Measurements from ENCODE around the gene DST. TPM values are rescaled to one million over a fixed set of nuclear protein-coding genes. Genes with fewer than 3 reads are reported as not detected.

Gene DST
- total and polyA plus RNA-seq, 2 donors (not counting 1 experiment from before 2014, with no cell fraction given), result 78.6 to 670 TPM

DNA sequence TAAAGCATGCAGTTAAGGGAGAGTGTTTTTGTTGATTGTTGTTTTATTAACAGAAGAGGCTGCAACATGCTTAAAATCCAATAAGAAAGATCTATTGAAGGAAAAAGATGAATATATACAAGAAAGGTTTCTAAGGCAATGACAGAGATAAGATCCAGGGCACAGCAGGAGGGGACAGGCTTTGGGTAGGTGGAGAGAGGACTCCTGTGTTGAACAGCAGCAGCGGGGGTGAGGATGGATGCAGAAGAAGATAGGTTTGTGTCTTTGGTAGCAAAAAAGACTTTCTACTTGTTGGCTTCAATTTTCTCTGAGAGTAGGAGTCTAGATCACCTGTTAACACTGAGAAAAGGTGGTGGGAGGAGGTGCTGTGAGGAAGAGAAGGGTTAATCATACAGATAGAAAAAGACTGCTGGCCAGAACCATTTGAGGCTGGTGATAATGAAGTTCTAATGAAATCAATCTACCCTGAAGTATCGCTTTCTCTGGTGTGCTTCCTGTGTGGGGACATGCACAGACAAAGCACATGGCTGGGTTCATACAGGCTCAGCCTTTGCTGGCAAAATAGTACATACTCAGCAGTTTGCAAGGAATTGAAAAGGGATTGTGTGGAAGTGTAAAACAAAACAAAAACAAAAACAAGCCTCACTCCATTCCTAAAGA lies 17.2 kb upstream of the DST start:
- Histone ChIP-seq H3K4me2 (ENCODE audit: extremely low read depth, insufficient read depth, low read length) (no peak overlapping the region), H3K79me2 (ENCODE audit: control insufficient read depth, insufficient read depth, low read length) (peaks cover 56% of the 10 kb centered on the region)
- no peak for DNase-seq (ENCODE audit: low read depth in 2 of 2)

DNA sequence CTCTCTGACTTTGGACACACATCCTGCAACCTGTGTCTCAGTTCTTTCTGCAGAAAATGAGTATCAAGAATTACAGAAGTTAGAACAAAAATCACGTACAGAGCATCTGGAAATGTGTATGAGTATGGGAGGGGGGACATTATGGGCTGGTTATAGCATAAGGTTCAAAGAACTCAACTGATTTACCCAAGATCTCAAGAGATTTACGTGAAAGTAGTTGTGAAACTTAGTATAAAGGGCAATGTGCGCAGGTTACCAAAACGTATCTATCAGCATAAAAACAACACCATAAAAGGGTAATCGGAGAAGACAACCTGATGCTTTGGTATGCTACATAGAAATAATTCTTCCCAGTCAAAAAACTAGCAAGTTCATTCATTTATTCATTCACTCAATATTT lies 15.6 kb upstream of the DST start:
- Histone ChIP-seq H3K4me1 (ENCODE audit: control insufficient read depth, extremely low read depth, insufficient read depth, low read length) (peaks cover 2% of the 10 kb centered on the region), H3K4me3 (replicated peaks in 1 of 4; ENCODE audit: control extremely low read depth in 1 of 4, insufficient read depth in 1 of 4, low read depth in 3 of 4, low read length in 4 of 4) (no peak overlapping the region), H4K20me1 (ENCODE audit: control insufficient read depth, extremely low read depth, insufficient read depth, low read length) (no peaks in the 10 kb centered on the region), H3K9me3 (ENCODE audit: control insufficient read depth, insufficient read depth, low read depth, low read length) (no peaks in the 10 kb centered on the region), H3K9ac (ENCODE audit: insufficient read depth, low read length) (no peak overlapping the region), H2AFZ (ENCODE audit: low read length) (no peak overlapping the region), H3K36me3 (ENCODE audit: control insufficient read depth, insufficient read depth, low read length) (peaks cover 2% of the 10 kb centered on the region), H3K4me2 (ENCODE audit: extremely low read depth, insufficient read depth, low read length) (no peak overlapping the region), H3K27me3 (ENCODE audit: control insufficient read depth, insufficient read depth, low read length) (no peaks in the 10 kb centered on the region), H3K79me2 (ENCODE audit: control insufficient read depth, insufficient read depth, low read length) (peaks cover 46% of the 10 kb centered on the region), H3K27ac (ENCODE audit: insufficient read depth, low read length) (no peak overlapping the region)
- no peak for DNase-seq (ENCODE audit: low read depth in 2 of 2)
- TF ChIP-seq CTCF (conservative IDR thresholded peaks at IDR 0.05 in 1 of 2, IDR thresholded peaks at IDR 0.05 in 1 of 2; ENCODE audit: low read depth in 1 of 2, low read length in 2 of 2), result no peak
- no peak for TF ChIP-seq EZH2 (IDR thresholded peaks at IDR 0.05; ENCODE audit: low read length, missing control alignments)

More for the DNA sequence above, 17.2 kb upstream of the DST start:
- no peak overlapping the region for H2AFZ ChIP-seq (ENCODE audit: low read length)
- no peak overlapping the region for H3K4me3 ChIP-seq (replicated peaks in 1 of 4; ENCODE audit: control extremely low read depth in 1 of 4, insufficient read depth in 1 of 4, low read depth in 3 of 4, low read length in 4 of 4)
- H4K20me1 ChIP-seq (ENCODE audit: control insufficient read depth, extremely low read depth, insufficient read depth, low read length), result no peaks in the 10 kb centered on the region
- no peak overlapping the region for H3K27ac ChIP-seq (ENCODE audit: insufficient read depth, low read length)
- H3K4me1 ChIP-seq (ENCODE audit: control insufficient read depth, extremely low read depth, insufficient read depth, low read length), result peaks cover 3% of the 10 kb centered on the region
- no peak for TF ChIP-seq EZH2 (IDR thresholded peaks at IDR 0.05; ENCODE audit: low read length, missing control alignments)
- TF ChIP-seq CTCF (conservative IDR thresholded peaks at IDR 0.05 in 1 of 2, IDR thresholded peaks at IDR 0.05 in 1 of 2; ENCODE audit: low read depth in 1 of 2, low read length in 2 of 2), result no peak
- H3K27me3 ChIP-seq (ENCODE audit: control insufficient read depth, insufficient read depth, low read length), result no peaks in the 10 kb centered on the region
- no peak overlapping the region for H3K9ac ChIP-seq (ENCODE audit: insufficient read depth, low read length)
- H3K9me3 ChIP-seq (ENCODE audit: control insufficient read depth, insufficient read depth, low read depth, low read length), result no peaks in the 10 kb centered on the region
- peaks cover 2% of the 10 kb centered on the region for H3K36me3 ChIP-seq (ENCODE audit: control insufficient read depth, insufficient read depth, low read length)

DNA sequence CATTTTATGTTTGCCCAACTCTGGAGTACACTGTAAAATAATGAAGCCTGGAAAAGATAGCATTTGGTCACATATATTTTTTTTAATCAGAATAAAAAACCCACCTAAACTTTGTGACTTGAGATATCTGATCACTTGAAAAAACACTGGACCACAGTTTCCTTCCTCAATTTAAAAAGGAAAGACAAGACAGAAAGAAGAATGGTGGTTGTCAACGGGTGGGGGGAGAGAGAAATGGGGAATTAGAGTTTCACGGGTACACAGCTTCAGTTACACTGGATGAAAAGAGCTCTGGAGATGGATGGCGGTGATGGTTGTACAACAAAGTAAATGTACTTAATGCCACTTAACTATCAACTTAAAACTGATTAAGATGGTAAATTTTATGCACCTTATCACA lies 14.7 kb upstream of the DST start:
- no peak overlapping the region for H2AFZ ChIP-seq (ENCODE audit: low read length)
- H3K79me2 ChIP-seq (ENCODE audit: control insufficient read depth, insufficient read depth, low read length), result peaks cover 43% of the 10 kb centered on the region
- no peak for DNase-seq (ENCODE audit: low read depth in 2 of 2)
- TF ChIP-seq EZH2 (IDR thresholded peaks at IDR 0.05; ENCODE audit: low read length, missing control alignments), result no peak
- TF ChIP-seq CTCF (conservative IDR thresholded peaks at IDR 0.05 in 1 of 2, IDR thresholded peaks at IDR 0.05 in 1 of 2; ENCODE audit: low read depth in 1 of 2, low read length in 2 of 2), result no peak
- H3K4me2 ChIP-seq (ENCODE audit: extremely low read depth, insufficient read depth, low read length), result no peak overlapping the region
- no peak overlapping the region for H3K27ac ChIP-seq (ENCODE audit: insufficient read depth, low read length)
- no peaks in the 10 kb centered on the region for H3K9me3 ChIP-seq (ENCODE audit: control insufficient read depth, insufficient read depth, low read depth, low read length)
- H3K9ac ChIP-seq (ENCODE audit: insufficient read depth, low read length), result no peak overlapping the region
- no peaks in the 10 kb centered on the region for H4K20me1 ChIP-seq (ENCODE audit: control insufficient read depth, extremely low read depth, insufficient read depth, low read length)
- H3K4me3 ChIP-seq (replicated peaks in 1 of 4; ENCODE audit: control extremely low read depth in 1 of 4, insufficient read depth in 1 of 4, low read depth in 3 of 4, low read length in 4 of 4), result no peak overlapping the region
- no peaks in the 10 kb centered on the region for H3K27me3 ChIP-seq (ENCODE audit: control insufficient read depth, insufficient read depth, low read length)
- peaks cover 5% of the 10 kb centered on the region for H3K4me1 ChIP-seq (ENCODE audit: control insufficient read depth, extremely low read depth, insufficient read depth, low read length)
- peaks cover 2% of the 10 kb centered on the region for H3K36me3 ChIP-seq (ENCODE audit: control insufficient read depth, insufficient read depth, low read length)
